Activated gamma-delta T cell treated with anti-CD3 and anti-CD28 coated beads, Interleukin-2, amount 50 U/mL, for 16 hours (primary cell): ENCODE data around the gene ZNF227.
"Not testable (repeated sequence)": the region's sequence is repeated elsewhere in the genome, so short reads cannot be mapped to it uniquely, and the experiment has no call there.

Source experiments
- DNase-seq: peaks from one replicate; pipeline ENCODE4 v3.0.0-alpha.2; 2020; ENCODE audit warnings: low read depth

ZNF227 gene

DNA sequence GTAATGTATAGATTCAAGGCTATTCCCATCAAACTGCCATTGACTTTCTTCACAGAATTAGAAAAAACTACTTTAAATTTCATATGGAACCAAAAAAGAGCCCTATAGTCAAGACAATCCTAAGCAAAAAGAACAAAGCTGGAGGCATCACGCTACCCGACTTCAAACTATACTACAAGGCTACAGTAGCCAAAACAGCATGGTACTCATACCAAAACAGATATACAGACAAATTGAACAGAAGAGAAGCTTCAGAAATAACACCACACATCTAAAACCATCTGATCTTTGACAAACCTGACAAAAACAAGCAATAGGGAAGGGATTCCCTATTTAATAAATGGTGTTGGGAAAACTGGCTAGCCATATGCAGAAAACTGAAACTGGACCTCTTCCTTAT lies 40.0 kb downstream of the ZNF227 start:
- not testable (repeated sequence) for DNase-seq

DNA sequence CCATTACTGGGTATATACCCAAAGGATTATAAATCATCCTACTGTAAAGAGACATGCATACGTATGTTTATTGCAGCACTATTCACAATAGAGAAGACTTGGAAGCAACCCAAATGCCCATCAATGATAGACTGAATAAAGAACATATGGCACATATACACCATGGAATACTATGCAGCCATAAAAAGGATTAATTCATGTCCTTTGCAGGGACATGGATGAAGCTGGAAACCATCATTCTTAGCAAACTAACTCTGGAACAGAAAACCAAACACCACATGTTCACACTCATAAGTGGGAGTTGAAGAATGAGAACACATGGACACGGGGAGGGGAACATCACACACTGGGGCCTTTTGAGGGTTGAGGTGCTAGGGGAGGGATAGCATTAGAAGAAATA lies 41.1 kb downstream of the ZNF227 start:
- not testable (repeated sequence) for DNase-seq

DNA sequence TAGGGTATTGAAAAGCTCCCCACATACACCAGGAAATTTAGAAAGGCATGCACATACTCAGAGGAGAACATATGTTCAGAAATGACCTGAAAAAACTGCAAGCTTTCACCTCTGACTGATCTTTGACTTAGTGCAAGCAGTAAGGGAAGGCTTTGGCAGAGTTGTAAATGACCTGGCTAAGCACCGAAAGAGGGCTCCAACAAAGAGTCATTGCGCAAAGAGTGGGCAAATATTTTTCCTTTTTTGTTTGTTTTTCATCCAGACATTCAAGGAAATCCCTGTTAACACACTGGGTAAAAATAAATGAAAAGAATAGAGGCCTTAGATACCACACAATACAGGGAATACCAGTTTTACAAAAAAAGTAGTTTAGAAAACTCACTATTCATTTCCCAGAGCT lies 42.2 kb downstream of the ZNF227 start:
- no peak for DNase-seq

DNA sequence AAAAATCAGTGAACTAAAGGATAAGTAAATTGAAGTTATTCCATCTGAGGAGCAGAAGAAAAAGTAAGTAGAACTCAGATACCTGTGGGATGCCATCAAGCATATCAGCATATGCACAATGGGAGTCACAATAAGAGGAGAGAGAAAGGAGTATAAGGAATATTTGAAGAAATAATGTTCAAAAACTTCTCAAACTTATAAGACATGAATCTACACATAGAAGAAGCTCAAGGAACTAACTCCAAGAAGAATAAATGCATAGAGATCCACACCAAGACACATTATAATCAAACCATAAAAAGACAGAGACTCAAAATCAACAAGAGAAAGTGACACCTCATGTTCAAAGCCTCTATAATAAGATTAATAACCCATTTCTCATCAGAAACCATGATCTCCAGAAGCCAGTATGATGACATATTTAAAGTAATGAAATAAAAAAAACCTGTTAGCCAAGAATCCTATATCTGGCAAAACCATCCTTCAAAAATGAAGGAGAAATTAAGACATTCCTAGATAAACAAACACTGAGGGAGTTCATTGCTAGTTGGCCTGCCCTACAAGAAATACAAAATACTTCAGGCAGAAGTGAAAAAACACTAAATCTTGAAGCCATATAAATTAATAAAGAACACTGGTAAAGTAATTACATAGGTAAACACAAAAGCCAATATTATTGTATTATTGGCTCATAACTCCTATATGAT lies 43.5 kb downstream of the ZNF227 start:
- no peak for DNase-seq

DNA sequence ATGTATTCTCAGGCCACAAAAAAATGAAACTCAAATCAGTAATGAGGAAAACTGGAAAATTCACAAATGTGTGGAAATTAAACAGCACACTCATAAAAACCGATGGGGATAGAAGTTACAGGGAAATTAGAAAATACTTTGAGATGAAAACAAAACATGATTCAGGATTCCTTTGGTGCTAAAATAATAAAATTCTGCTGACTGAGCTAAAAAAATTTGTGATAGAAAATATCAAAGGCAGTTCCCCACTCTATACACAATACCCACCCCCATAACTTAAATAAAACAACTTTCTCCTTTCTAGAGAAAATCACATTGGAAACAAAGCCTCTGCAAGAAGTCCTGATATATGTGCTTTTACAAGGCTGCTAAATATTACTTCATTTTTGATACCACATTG lies 45.8 kb downstream of the ZNF227 start:
- DNase-seq, result no peak

DNA sequence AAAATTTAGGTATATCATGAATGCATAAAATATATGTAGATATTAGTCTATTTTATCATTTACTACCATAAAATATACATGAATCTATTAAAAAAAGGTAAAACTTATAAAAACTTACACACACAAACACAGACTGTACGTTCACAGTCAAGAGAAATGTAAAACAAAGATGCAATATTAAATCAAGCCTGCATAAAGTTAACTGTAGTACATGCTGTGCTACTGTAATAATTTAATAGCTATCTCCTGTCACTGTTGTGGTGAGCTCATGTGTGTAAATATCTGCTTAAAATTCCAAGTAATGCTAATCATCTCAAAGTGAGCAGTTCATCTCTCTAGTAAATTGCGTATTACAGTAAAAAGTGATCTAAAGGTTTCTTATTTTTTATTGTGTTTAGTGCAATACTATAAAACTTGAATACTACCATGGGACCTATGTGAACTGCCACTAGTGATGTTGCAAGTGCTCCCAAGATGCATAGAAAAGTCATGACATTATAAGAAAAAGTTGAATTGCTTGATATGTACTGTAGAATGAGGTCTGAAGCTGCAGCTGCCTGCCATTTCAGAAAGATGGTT lies 46.6 kb downstream of the ZNF227 start:
- no peak for DNase-seq

DNA sequence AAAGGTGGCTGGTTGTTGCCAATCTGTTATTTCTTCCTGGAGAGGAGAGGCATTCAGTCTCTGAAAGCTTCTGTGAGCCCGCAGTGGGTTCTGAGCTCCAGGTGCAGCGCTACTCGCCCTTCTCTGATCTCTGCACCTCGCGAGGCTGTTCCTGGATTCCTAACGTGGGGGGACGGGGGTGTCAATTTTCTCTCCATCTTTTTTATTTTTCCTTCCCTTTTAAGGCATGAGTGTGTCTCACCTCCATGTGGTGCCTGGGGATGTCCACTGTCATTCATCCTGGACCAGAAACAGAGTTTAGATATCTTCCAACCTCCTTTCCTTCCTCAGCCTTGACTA lies 48.0 kb downstream of the ZNF227 start:
- DNase-seq, result no peak

DNA sequence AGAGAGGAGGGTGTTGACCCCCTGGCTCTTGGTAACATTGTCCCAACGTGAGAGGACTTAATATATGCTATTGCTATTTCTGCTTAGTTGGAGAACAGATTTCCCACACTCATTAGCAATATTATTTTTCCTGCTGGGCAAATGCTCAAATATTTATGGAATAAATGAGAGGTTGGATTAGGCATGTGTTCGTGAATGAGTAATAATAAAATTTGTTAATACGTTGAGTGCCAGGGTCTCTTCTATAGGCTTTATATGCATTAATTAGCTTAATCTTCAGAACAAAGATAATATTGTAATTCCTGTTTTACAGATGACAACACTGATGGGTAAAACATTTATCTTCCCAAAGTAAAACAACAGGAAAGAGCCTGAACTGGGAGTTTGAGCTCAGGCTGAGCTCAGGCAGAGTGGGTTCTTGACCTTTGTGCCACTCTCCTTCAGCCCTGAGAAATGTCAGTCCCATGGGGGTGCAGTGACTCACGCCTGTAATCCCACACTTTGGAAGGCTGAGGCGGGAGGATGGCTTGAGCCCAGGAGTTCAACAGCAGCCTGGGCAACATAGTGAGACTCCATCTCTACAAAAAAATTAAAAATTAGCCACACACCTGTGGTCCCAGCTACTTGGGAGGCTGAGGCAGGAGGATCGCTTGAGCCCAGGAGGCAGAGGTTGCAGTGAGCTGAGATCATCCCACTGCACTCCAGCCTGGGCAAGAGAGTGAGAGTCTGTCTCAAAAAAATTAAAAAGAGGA lies 48.5 kb downstream of the ZNF227 start:
- no peak for DNase-seq

DNA sequence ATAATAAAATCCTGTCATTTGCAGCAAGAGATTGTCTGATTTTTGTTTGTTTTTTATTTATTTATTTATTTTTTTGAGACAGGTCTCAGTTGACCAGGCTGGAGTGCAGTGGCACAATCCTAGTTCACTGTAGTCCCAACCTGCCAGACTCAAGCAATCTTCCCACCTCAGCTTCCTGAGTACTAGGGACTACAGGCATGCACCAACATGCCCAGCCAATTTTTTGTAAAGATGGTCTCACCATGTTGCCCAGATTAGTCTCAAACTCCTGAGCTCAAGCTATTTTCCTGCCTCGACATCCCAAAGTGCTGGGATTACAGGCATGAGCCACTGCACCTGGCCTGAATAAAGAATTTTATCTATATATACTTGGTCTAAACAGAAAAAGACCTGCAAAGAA lies 65.0 kb downstream of the ZNF227 start:
- no peak for DNase-seq

DNA sequence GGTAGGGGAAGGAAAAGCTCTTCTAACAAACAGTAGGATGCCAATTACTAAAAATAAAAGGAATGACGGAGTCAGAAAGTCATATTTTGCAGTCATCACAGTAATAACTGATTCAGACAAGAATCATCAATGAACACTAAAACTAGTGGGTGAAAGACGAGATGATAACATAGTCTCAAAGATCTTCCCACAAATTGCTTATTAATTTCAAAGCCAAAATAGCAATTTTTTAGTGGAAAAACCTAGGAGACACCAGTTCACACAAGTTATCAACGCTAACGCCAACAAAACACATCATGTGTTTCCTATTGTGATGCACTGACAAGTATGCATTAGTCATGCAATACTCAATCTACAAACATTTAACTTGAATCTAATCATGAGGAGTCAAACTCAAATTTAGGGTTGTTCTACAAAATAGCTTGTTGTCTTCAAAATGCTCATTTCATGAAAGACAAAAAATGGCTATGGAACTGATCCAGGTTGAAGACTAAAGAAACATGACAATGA lies 65.9 kb downstream of the ZNF227 start:
- DNase-seq, result no peak

DNA sequence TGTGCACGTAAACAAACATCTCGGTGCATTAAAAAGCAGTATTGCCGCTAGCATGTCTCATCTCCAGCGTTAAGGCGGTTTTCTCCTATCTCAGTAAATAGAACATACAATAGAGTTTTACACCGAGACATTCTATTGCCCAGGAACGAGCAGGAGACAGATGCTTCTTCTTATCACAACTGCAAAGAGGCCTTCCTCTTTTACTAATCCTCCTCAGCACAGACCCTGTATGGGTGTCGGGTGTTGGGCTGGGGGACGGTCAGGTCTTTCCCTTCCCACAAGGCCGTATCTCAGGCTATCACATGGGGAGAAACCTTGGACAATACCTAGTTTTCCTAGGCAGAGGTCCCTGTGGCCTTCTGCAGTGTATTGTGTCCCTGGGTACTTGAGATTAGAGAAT lies 68.6 kb downstream of the ZNF227 start:
- no peak for DNase-seq

DNA sequence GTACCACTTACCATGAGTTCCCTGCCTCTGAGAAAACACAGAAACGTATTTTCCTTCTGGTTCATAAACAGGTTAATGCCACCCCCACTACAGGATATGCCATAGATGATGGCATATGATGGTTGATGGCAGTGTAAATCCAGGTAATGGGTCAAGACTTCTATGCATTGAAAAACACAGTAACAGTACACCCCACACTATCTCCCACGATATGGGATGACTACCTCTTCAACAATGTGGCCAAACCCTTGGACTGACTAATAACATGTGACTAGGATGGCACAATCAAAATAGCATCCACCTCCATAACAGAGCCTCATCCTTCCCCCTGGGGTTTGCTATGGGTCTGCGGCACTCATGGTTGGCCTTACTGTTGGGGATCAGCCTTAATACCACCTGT lies 70.5 kb downstream of the ZNF227 start:
- no peak for DNase-seq

DNA sequence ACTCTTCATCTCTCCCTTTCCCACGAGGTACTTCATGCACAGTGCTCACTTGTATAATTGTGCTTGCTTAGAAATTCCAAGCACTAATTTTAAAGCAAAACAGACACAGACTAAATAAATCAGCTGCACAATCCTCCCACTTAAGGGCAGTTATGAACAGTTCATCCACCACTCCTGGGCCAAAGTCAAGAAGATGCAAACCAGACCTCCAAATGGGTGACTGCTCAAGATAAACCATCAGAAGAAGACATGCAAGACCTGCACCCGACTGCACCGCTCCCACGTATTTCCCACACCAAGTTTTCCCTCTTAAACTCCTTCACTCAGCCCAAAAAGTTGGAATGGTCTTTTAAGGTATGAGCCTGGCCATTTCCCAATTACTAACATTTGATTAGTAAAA lies 72.6 kb downstream of the ZNF227 start:
- no peak for DNase-seq
